NT2/D1 (cell line): ENCODE results near the gene ZBTB40.

Experiments
- SUZ12 ChIP-seq: IDR thresholded peaks from 2 replicates; pipeline ENCODE4 v1.6.1; 2011; ENCODE audit not compliant: insufficient read length, insufficient read depth; ENCODE audit errors: extremely low read depth
- YY1 ChIP-seq: IDR thresholded peaks from 2 replicates; pipeline ENCODE4 v1.6.1; 2011; ENCODE audit not compliant: insufficient read length, insufficient read depth
- ZNF274 ChIP-seq: IDR thresholded peaks from 2 replicates; pipeline ENCODE4 v1.6.1; 2011; ENCODE audit warnings: mild to moderate bottlenecking, low read depth, low read length

GRCh38 chr1:22550021-22550420 lies 98.4 kb downstream of the ZBTB40 start:
- TF ChIP-seq YY1 = no peak
- TF ChIP-seq ZNF274 = no peak
- TF ChIP-seq SUZ12 = no peak
